Spinal cord (tissue), 10 donors: ENCODE measurements around the gene TFAP2C. TPM values are rescaled to one million over a fixed set of nuclear protein-coding genes. Genes with fewer than 3 reads are reported as not detected.
"Not testable (repeated sequence)": the region's sequence is repeated elsewhere in the genome, so short reads cannot be mapped to it uniquely, and the experiment has no call there.

Experiments used
- DNase-seq, 6 donors: peaks; one replicate each; pipeline versions ENCODE4 v3.0.0 to v3.0.0-alpha.2; 2013 to 2015; ENCODE audit warnings: low spot score in 6 of 6, low read depth in 4 of 6
- H3K27ac ChIP-seq: one replicate; pipeline ENCODE4 v1.5.1; 2013; ENCODE audit warnings: low read depth, low read length, control low read depth
- H3K27me3 ChIP-seq: one replicate; pipeline ENCODE4 v1.6.1; 2013; ENCODE audit warnings: low read length; ENCODE audit not compliant: control insufficient read depth, insufficient read depth
- H3K36me3 ChIP-seq: one replicate; pipeline ENCODE4 v1.6.1; 2013; ENCODE audit warnings: low read length; ENCODE audit not compliant: control insufficient read depth, insufficient read depth
- H3K4me1 ChIP-seq: one replicate; pipeline ENCODE4 v1.6.1; 2013; ENCODE audit warnings: low read length; ENCODE audit not compliant: control insufficient read depth, insufficient read depth
- H3K4me3 ChIP-seq: one replicate; pipeline ENCODE4 v1.5.1; 2013; ENCODE audit warnings: low read depth, low read length, control low read depth
- H3K9me3 ChIP-seq: one replicate; pipeline ENCODE4 v1.6.1; 2013; ENCODE audit warnings: low read length; ENCODE audit not compliant: control insufficient read depth, insufficient read depth
- WGBS: methylation state at CpG from one replicate; pipeline ENCODE4 v1.1.5; 2013; ENCODE audit warnings: missing lambda C conversion rate; ENCODE audit not compliant: insufficient coverage; 5-methylcytosine and 5-hydroxymethylcytosine counted together
- polyA plus RNA-seq, 2 donors: library from polyadenylated mRNA; unstranded; fragments of 120-200 nt; gene quantifications; one replicate each; pipeline ENCODE4 v1.2.1, GENCODE V29; 2013; ENCODE audit not compliant: insufficient read length in 2 of 2
- total RNA-seq, 2 donors: library from RNA; depleted of rRNA in 1 of 2; stranded (reverse); fragments of 120-200 nt in 1 of 2; fragments of >200 nt in 1 of 2; gene quantifications; one replicate each; pipeline versions ENCODE4 v1.2.3 to v1.2.4, GENCODE V29; 2013 to 2014
- donor health status: healthy.

Gene TFAP2C
- total and polyA plus RNA-seq, 4 donors = 0.17 to 1.0 (median 0.39) TPM

DNA sequence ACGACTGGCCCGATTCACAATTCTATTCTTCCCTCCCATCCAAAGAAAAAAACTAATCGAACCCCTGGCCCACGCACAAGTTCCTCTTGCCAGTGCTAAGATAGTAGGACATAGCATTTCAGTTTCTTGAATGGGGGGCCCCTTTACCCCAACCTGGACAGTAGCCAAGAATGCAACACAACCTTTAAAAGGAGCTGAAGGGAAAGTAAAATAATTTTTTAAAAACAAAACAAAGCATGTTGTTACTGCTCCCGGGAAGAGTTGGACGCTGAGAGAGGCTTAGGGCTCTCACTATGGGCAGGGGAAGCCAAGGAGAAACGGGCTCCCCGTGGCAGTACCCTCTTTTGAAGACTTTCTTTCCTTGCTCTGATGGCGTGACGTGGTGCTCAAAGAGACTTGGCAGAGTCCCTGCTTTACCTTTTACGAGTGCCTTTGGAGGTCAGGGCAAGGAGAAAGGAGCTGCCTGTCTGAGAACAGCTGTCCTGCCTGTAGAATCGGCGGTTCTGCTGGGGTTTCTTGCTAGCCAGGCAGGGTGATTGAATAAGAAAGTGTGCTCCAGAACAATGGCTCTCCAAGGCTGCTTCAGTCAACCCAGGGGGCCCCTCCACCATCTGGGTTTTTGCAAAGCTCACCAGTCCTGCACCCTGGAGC is 5.8 kb downstream of the TFAP2C start:
- Histone ChIP-seq H3K36me3 (no peaks in the 10 kb centered on the region), H3K4me3 (no peak overlapping the region), H3K9me3 (no peaks in the 10 kb centered on the region), H3K4me1 (peaks cover 24% of the 10 kb centered on the region), H3K27me3 (peaks cover 79% of the 10 kb centered on the region), H3K27ac (no peak overlapping the region)
- DNase-seq = peak in 1 of 6 donors; percentile 65
- 15% methylated on average over 9 of the region's 13 CpGs for WGBS

DNA sequence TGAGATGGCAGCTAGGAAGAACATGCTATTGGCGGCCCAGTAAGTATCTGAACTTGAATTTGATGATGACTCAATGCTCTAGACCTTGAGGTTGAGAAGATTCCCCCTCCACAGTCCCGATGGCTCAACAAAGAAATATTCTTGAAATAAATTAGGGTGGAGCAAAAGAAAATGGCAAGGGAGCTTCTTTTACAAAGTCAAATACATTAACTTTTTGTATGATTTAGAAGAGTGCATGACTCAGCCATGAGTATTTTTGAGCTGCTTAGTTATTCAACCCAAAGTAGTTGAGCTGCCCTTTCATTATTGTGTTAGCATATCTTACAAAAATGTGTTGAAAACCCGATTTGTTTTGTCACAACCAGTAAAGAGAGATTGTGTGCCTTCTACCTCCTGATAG is 7.6 kb downstream of the TFAP2C start:
- Histone ChIP-seq H3K36me3 (no peaks in the 10 kb centered on the region), H3K27me3 (peaks cover 63% of the 10 kb centered on the region), H3K27ac (no peak overlapping the region), H3K4me1 (peaks cover 10% of the 10 kb centered on the region), H3K4me3 (no peak overlapping the region), H3K9me3 (no peaks in the 10 kb centered on the region)
- 60% methylated on average over 1 of the region's 3 CpGs for WGBS
- DNase-seq = no peak

DNA sequence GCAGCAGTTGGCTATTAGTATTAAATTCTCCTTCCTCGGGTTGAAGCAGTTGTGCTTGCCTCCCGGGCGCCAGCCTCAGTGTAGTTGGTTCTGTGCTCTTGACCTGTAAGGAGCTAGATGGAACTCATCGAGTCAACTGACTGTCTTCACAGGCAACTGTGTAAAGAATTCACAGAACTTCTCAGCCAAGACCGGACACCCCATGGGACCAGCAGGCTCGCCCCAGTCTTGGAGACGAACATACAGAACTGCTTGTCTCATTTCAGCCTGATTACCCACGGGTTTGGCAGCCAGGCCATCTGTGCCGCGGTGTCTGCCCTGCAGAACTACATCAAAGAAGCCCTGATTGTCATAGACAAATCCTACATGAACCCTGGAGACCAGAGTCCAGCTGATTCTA is 8.5 kb downstream of the TFAP2C start:
- peak in 1 of 6 donors; percentile 64 for DNase-seq
- 59% methylated on average over 9 of the region's 10 CpGs for WGBS

DNA sequence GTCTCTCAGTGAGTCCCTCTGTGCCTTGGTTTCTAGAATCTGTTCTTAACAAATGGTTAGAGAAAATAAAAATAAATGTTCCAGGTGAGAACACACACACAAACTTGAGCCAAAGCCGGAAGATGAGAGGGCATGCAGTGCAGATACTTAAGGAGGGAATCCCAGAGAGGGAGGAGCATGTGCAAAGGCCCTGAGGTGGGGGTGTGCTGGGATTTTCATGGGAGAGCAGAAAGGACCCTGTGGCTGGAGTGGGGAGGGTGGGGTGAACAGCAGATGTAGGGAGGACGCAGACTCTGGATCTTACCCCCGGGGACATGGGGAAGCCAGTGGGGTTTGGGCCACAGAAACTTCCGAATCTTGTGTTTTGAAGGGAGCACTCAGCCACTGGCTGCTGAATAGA is 17.5 kb downstream of the TFAP2C start:
- H3K27ac ChIP-seq = no peak overlapping the region
- H3K27me3 ChIP-seq = no peaks in the 10 kb centered on the region
- DNase-seq = no peak
- WGBS = 98% methylated on average over 4 of the region's 4 CpGs
- H3K36me3 ChIP-seq = no peaks in the 10 kb centered on the region
- H3K4me1 ChIP-seq = no peaks in the 10 kb centered on the region
- no peak overlapping the region for H3K4me3 ChIP-seq
- no peaks in the 10 kb centered on the region for H3K9me3 ChIP-seq

More for the DNA sequence above, 8.5 kb downstream of the TFAP2C start:
- Histone ChIP-seq H3K4me3 (no peak overlapping the region), H3K4me1 (peaks cover 10% of the 10 kb centered on the region), H3K9me3 (no peaks in the 10 kb centered on the region), H3K36me3 (no peaks in the 10 kb centered on the region), H3K27me3 (peaks cover 55% of the 10 kb centered on the region), H3K27ac (no peak overlapping the region)

DNA sequence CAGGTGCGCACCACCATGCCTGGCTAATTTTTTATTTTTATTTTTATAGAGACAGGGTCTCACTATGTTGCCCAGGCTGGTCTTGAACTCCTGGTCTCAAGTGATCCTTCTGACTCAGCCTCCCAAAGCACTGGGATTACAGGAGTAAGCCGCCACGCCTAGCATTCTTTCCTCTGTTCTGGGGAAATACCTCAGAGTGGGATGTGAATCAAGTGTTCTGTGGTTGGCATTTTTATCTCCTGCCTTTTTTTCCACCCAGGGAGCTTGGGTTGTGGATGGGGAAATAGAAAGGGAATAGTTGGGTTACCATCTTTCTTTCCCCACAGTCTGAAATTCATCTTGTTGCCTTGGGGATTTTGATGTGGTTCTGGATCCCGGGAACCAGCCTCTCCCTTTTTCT is 24.1 kb downstream of the TFAP2C start:
- no peak overlapping the region for H3K27ac ChIP-seq
- no peaks in the 10 kb centered on the region for H3K9me3 ChIP-seq
- WGBS = 100% methylated on average over 2 of the region's 4 CpGs
- no peak for DNase-seq
- H3K36me3 ChIP-seq = no peaks in the 10 kb centered on the region
- no peak overlapping the region for H3K4me3 ChIP-seq
- no peaks in the 10 kb centered on the region for H3K27me3 ChIP-seq
- no peaks in the 10 kb centered on the region for H3K4me1 ChIP-seq

DNA sequence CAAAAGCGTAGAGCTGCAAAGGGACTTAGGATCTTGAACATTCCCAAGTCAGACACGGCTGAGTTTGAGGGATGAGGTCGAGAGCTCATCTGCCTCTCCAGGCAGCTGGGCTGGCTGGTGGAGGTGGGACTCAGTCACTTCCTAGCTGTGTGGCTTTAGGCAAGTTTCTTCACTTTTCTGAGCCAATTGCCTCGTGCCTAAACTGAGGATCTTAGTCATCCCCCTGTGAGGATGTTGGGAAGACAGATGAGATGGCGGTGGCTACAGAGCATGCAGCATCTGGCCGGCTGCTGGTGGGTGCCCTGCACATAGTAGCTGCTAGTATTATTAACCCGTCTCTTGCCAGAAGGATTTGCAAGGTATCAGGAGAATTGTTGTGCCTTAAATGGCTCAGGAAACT is 27.5 kb downstream of the TFAP2C start:
- H3K27me3 ChIP-seq = no peaks in the 10 kb centered on the region
- H3K4me3 ChIP-seq = no peak overlapping the region
- no peak for DNase-seq
- H3K4me1 ChIP-seq = no peaks in the 10 kb centered on the region
- H3K27ac ChIP-seq = no peak overlapping the region
- no peaks in the 10 kb centered on the region for H3K36me3 ChIP-seq
- 54% methylated on average over 7 of the region's 7 CpGs for WGBS
- no peaks in the 10 kb centered on the region for H3K9me3 ChIP-seq

DNA sequence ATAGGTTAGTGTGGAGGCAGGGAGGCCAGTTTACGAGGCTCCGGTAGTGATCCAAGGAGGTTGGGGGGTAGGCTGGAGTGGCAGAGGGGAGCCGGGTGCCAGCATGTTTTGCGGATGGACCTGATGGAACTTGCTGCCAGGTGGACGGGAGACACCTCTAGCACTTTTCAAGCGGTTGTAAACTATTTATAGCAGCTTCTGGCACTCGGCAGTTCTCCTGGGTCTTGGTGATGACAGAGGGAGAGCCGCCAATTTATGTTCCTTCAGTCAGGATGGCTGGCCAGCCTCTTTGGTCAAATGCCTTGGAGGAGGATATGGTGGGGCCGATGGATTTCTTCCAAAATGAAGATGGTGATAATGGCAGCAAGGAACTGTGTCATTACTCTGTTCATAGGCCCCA is 28.8 kb downstream of the TFAP2C start:
- Histone ChIP-seq H3K27ac (no peak overlapping the region), H3K9me3 (no peaks in the 10 kb centered on the region), H3K4me3 (no peak overlapping the region), H3K36me3 (no peaks in the 10 kb centered on the region), H3K4me1 (no peaks in the 10 kb centered on the region), H3K27me3 (no peaks in the 10 kb centered on the region)
- DNase-seq = no peak
- 79% methylated on average over 8 of the region's 9 CpGs for WGBS

DNA sequence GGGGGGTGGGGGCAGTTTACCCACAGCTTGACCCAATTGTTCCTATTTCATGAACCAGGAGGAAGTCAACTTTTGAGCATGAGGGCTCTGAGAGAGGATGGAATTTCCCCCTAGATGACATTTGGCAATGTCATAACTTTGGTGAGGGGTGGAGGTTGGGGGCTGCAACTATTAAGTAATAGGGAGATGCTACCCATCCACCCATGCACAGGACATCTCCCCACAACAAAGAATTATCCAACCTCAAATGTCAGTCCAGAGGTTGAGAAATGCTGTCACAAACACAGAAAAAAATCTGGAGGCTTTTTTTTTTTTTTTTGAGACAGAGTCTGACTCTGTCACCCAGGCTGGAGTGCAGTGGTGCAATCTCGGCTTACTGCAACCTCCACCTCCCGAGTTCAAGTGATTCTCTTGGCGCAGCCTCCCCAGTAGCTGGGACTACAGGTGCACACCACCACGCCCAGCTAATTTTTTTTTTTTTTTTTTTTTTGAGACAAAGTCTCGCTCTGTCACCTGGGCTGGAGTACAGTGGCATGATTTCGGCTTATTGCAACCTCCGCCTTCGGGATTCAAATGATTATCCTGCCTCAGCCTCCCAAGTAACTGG is 29.3 kb downstream of the TFAP2C start:
- H3K36me3 ChIP-seq, H3K27me3 ChIP-seq, H3K9me3 ChIP-seq, H3K27ac ChIP-seq, DNase-seq, H3K4me1 ChIP-seq, H3K4me3 ChIP-seq: not testable (repeated sequence)
- 100% methylated on average over 3 of the region's 8 CpGs for WGBS

DNA sequence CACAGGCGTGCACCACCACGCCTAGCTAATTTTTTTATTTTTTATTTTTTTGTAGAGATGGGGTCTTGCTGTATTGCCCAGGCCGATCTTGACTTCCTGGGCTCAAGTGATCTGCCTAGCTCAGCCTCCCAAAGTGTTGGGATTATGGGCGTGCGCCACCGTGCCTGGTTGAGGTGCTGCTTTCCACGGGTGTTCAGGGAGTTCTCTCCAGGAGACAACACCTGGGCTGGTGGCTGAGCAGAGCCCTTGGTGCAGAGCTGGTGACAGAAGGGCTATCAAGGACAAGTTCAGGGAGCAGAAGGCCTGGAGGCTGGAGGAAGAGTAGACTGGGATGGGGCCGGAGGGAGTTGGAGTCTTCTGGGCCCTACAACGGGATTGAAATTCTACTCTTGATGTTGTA is 34.6 kb downstream of the TFAP2C start:
- 92% methylated on average over 7 of the region's 9 CpGs for WGBS
- no peak for DNase-seq
- H3K27me3 ChIP-seq = no peaks in the 10 kb centered on the region
- H3K36me3 ChIP-seq = no peaks in the 10 kb centered on the region
- H3K4me3 ChIP-seq = no peak overlapping the region
- no peaks in the 10 kb centered on the region for H3K4me1 ChIP-seq
- no peak overlapping the region for H3K27ac ChIP-seq
- H3K9me3 ChIP-seq = no peaks in the 10 kb centered on the region

DNA sequence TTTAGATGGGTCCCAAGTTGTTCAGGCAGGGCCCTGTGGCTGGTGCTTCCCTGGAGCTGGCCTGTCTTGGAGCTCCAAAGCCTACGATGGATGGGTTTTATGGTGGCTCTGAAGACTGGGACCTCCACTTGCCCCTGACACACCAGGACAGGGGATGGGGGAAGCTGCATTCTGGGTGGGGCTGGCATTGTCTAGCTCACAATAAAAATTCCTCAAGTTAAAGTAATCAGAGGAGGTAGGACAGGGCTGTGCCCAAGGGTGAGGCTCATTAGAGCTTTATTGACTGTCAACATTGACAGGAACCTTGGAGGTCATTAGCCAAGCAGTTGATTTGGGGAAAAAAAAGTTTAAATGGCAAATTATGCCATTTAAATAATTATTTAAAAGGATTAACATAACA is 35.7 kb downstream of the TFAP2C start:
- WGBS = no CpG with 5 or more reads among the region's 1 CpG

More for the DNA sequence above, 35.7 kb downstream of the TFAP2C start:
- no peaks in the 10 kb centered on the region for H3K36me3 ChIP-seq
- DNase-seq = no peak
- no peaks in the 10 kb centered on the region for H3K4me1 ChIP-seq
- no peak overlapping the region for H3K4me3 ChIP-seq
- no peaks in the 10 kb centered on the region for H3K9me3 ChIP-seq
- H3K27ac ChIP-seq = no peak overlapping the region
- no peaks in the 10 kb centered on the region for H3K27me3 ChIP-seq
